HG03045 (cell line): ENCODE data around the gene PTPRG.

Source experiments
- ATAC-seq: cut with Tn5 transposase; IDR thresholded peaks from one replicate; pipeline ENCODE4 v1.9.1; 2021; ENCODE audit warnings: mild to moderate bottlenecking, moderate library complexity; ENCODE audit not compliant: unreplicated experiment

The PTPRG gene

GRCh38 chr3:61616586-61616985 is 55.2 kb downstream of the PTPRG start:
- no peak for ATAC-seq

GRCh38 chr3:61617041-61617440 is 55.7 kb downstream of the PTPRG start:
- ATAC-seq = no peak

GRCh38 chr3:61617651-61618050 is 56.3 kb downstream of the PTPRG start:
- ATAC-seq = no peak

GRCh38 chr3:61618231-61618630 is 56.9 kb downstream of the PTPRG start:
- ATAC-seq = no peak

DNA sequence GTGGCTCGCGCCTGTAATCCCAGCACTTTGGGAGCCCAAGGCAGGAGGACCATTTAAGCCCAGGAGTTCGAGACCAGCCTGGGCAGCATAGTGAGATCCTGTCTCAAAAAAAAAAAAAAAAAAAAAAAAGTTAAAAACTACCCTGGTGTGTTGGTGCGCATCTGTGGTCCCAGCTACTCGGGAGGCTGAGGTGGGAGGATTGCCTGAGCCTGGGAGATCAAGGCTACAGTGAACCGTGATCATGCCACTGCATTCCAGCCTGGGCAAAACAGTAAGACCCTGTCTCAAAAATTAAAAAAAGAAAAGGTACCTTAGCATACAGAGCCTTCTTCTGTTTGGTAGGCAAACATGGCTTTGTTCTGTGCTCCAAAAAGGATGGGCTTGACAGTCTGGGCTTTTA is 57.5 kb downstream of the PTPRG start:
- ATAC-seq = no peak

- ATAC-seq = no peak
These were observed 58.7 kb downstream of the PTPRG start for GRCh38 chr3:61620073-61620472.

DNA sequence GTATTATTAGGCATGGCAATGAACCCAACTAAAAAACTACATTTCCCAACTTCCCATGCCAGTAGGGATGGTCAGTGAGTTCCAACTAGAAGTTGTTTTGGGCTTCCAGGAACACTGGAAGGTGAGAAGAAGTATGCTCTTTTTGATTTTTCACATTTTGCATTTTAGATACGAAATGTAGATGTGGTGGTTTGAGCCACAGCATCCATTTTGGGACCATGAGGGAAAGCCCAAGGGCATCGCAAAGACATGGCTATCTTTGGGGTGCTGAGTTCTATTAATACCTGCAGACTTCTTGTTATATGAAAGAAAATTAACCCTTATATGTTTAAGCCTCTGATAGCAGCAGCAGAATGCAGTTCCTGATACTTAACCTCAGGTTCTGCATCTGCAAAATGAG is 62.9 kb downstream of the PTPRG start:
- ATAC-seq = no peak

- ATAC-seq = no peak
These were observed 64.1 kb downstream of the PTPRG start for GRCh38 chr3:61625429-61625828.

- no peak for ATAC-seq
These were observed 65.1 kb downstream of the PTPRG start for GRCh38 chr3:61626484-61626883.

DNA sequence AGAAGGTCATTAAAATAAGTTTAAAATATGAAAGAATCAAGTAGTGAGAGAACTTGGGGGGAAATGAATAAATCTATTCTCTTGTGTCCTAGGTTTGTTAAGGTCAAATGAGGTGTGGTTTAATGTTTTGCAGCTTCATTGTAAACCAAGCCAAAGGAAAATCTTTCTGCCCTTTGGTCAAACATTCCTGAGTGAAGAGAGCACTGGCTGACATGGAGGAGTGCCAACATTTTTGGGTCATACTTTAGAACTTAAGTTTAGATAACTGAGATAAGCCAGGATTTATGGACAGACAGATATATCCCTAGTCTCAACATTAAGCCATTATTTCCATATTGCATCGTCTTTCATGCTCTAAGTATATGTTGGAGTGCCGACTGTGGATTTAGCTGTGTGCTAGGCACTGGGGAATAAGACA is 66.4 kb downstream of the PTPRG start:
- no peak for ATAC-seq

DNA sequence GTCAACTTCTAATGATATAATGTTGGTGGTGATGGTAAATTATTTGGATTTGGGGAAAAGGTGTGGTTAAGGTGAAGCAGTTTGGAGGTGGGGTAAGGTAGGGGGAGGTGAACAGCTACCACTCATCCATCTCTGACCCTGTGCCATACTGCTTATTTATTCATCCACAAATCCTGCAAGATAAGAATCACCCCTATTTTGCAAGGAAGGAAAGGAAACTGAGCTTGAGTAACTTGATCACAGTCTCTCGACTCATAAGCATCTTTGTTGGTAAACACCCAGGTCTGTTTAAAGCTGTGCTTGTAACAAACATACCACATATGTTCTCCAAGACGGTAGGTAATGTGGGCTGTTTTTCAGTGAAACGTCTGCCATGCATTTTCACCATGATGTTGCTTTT is 67.3 kb downstream of the PTPRG start:
- no peak for ATAC-seq

- ATAC-seq = no peak
These were observed 68.1 kb downstream of the PTPRG start for GRCh38 chr3:61629442-61629841.

DNA sequence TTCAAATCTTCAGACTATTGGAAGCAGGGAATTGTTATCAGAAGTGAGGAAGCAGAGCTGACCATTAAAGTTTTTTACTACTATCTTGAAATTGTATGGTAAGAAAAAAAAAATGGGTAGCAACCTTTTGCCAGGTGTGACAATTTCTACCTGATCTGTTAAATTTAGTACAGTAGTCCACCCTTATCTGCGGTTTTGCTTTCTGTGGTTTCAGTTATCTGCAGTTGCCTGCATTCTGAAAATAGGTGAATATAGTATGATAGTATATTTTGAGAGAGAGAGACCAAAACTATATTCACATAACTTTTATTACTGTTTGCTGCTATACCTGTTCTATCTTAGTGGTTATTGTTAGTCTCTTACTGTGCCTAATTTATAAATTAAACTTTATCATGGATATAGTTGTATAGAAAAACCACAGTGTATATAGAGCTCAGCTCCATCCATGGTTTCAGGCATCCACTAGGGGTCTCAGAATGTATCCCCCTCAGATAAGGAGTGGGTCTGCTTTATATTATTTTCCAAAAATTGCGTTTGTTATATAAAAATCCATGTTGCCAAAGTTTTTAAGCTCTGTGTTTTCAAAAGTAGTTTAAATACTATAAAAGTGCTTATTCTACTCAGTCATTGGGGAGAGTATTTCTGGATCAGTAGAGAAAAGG is 69.9 kb downstream of the PTPRG start:
- ATAC-seq = no peak

DNA sequence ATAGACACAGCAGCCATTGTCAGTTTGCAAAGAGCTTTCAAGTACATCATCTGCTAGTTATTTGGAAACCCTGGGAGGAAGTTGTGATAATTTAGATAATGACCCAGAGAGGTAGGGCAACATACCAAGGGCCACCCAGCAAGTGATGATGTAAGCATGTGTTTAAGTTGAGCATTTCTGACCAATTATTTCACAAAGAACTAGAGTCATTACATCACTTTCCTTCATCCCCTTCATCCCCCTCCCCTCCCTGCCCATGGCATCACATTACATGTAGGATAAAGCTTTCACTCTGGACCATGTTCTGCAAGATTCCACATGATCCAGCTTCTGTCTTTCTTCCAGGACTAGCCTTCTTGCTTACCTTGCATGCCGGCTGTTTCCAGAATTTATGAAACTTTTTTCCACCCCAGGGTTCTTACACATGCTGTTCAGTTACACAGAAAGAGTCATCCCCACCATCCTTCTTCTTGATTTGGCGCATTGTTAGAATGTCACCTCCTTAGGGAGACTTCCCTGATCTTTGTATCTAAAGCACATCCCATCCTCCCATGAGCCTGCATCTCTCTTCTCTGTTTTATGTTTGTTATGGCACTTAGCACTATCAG is 71.3 kb downstream of the PTPRG start:
- no peak for ATAC-seq

DNA sequence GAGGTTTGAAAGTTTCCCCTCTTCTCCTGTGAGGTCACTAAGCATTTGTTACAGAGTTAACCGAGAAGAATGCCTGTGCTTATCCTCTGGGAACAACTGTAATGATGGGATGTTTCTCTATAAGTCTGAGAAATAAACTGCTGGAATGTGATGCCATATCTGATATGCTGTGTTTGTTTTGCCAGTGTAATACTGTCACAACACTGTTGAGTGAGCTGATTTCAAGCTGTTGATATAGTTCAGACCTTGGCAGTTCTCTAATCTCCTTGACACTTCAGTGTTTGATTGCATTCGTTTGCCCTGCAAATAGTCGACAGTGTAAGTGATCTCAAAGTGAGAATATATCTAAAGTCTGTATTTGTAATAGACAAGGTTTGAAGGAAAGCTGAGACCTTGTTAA is 73.3 kb downstream of the PTPRG start:
- ATAC-seq = no peak

DNA sequence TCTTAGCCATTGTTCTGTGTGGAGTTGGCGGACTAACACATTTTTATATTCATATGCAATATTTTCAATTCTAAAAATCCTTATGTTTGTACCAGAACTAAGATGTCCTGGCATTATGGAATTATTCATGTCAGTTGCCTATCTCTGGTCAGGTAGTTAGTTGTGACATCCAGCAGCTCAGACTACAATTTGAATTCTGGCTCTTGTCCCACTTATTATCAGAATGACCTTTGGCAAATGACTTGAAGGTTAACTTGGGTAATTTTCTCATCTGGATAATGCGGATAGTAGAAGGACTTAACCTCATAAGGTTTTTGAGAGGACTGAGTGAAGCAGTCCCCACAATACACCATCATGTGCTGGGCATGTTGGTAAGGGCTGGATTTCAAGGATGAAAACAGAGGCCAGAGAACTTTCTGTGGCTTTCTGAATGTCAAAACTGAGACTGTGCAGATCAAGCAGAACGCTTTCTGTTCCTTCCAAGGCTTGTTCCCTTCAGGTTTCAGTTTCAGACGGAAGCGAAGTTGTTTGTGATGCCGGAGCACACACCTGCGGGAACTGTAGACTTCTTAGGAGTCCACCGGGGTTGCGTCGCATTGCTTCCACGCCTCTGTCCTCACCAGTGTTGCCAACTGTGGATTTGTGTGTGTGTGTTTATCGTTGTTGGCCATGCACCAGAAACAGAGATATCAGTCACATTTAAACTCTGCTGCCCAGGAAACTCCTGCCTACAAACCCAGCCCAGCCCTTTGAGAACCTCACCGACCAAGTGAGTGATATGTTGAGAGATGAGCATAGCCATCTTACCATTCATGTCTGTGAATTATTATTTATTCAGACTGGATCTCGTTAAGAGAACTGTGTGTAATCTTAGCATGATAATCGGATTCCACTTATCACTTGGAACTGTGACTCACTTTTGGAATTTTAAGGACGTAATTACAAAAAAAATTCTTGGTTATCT is 76.0 kb downstream of the PTPRG start:
- ATAC-seq = peak; percentile 93

- no peak for ATAC-seq
These were observed 77.4 kb downstream of the PTPRG start for GRCh38 chr3:61638741-61639140.

- no peak for ATAC-seq
These were observed 78.6 kb downstream of the PTPRG start for GRCh38 chr3:61639991-61640390.

GRCh38 chr3:61645148-61645547 is 83.8 kb downstream of the PTPRG start:
- no peak for ATAC-seq

GRCh38 chr3:61646360-61646759 is 85.0 kb downstream of the PTPRG start:
- no peak for ATAC-seq

- ATAC-seq = no peak
These were observed 85.6 kb downstream of the PTPRG start for GRCh38 chr3:61646851-61647525.
